ENCODE data around the gene IL22RA2. TPM values are rescaled to one million over a fixed set of nuclear protein-coding genes. Genes with fewer than 3 reads are reported as not detected.
"Not testable (repeated sequence)": the region's sequence is repeated elsewhere in the genome, so short reads cannot be mapped to it uniquely, and the experiment has no call there.

The IL22RA2 gene
- total RNA-seq, 1 experiment from 2014 or later: not detected

- no peak for DNase-seq (ENCODE audit: low read depth)
Observed at GRCh38 chr6:137123078-137123477, 50.4 kb downstream of the IL22RA2 start.

- DNase-seq (ENCODE audit: low read depth): no peak
Observed at GRCh38 chr6:137122612-137123011, 50.8 kb downstream of the IL22RA2 start.

GRCh38 chr6:137121401-137121997 is 51.9 kb downstream of the IL22RA2 start:
- DNase-seq (ENCODE audit: low read depth): no peak

GRCh38 chr6:137120748-137121147 is 52.7 kb downstream of the IL22RA2 start:
- DNase-seq (ENCODE audit: low read depth): no peak

GRCh38 chr6:137119196-137120104 is 54.0 kb downstream of the IL22RA2 start:
- no peak for DNase-seq (ENCODE audit: low read depth)

- DNase-seq (ENCODE audit: low read depth): peak; percentile 29
Observed at GRCh38 chr6:137117581-137117980, 55.9 kb downstream of the IL22RA2 start.

- DNase-seq (ENCODE audit: low read depth): no peak
Observed at GRCh38 chr6:137116807-137117206, 56.6 kb downstream of the IL22RA2 start.

GRCh38 chr6:137115658-137116057 is 57.8 kb downstream of the IL22RA2 start:
- no peak for DNase-seq (ENCODE audit: low read depth)

GRCh38 chr6:137112067-137112355 is 61.4 kb downstream of the IL22RA2 start:
- peak; percentile 75 for DNase-seq (ENCODE audit: low read depth)

GRCh38 chr6:137111296-137112066 is 62.0 kb downstream of the IL22RA2 start:
- DNase-seq (ENCODE audit: low read depth): no peak

GRCh38 chr6:137107767-137108105 is 65.7 kb downstream of the IL22RA2 start:
- no peak for DNase-seq (ENCODE audit: low read depth)

GRCh38 chr6:137107047-137107766 is 66.2 kb downstream of the IL22RA2 start:
- not testable (repeated sequence) for DNase-seq (ENCODE audit: low read depth)

GRCh38 chr6:137106183-137106582 is 67.3 kb downstream of the IL22RA2 start:
- DNase-seq (ENCODE audit: low read depth): no peak

GRCh38 chr6:137105375-137105774 is 68.1 kb downstream of the IL22RA2 start:
- no peak for DNase-seq (ENCODE audit: low read depth)

- no peak for DNase-seq (ENCODE audit: low read depth)
Observed at GRCh38 chr6:137104926-137105325, 68.5 kb downstream of the IL22RA2 start.

GRCh38 chr6:137102851-137103492 is 70.5 kb downstream of the IL22RA2 start:
- no peak for DNase-seq (ENCODE audit: low read depth)

- DNase-seq (ENCODE audit: low read depth): no peak
Observed at GRCh38 chr6:137102050-137102848, 71.2 kb downstream of the IL22RA2 start.

GRCh38 chr6:137099689-137100403 is 73.6 kb downstream of the IL22RA2 start:
- no peak for DNase-seq (ENCODE audit: low read depth)

GRCh38 chr6:137097526-137097925 is 75.9 kb downstream of the IL22RA2 start:
- no peak for DNase-seq (ENCODE audit: low read depth)

- no peak for DNase-seq (ENCODE audit: low read depth)
Observed at GRCh38 chr6:137097057-137097456, 76.4 kb downstream of the IL22RA2 start.
